NOMO-1 treated with dmso at 0.1 percent for 144 hours (cell line): ENCODE results near the gene CCDC171.
"Not testable (repeated sequence)": the region's sequence is repeated elsewhere in the genome, so short reads cannot be mapped to it uniquely, and the experiment has no call there.

ENCODE experiments used
- DNase-seq: peaks from one replicate; lab custom pipeline; 2025; ENCODE audit not compliant: unreplicated experiment; lab: John Stamatoyannopoulos, UW

CCDC171 gene

GRCh38 chr9:15552636-15553527 is at the start of gene CCDC171:
Gene CCDC171, plus strand, starts transcription at chr9:15553043. Its CDS starts 11,046 bp downstream, at chr9:15564089.
- DNase-seq = peak; percentile 75

DNA sequence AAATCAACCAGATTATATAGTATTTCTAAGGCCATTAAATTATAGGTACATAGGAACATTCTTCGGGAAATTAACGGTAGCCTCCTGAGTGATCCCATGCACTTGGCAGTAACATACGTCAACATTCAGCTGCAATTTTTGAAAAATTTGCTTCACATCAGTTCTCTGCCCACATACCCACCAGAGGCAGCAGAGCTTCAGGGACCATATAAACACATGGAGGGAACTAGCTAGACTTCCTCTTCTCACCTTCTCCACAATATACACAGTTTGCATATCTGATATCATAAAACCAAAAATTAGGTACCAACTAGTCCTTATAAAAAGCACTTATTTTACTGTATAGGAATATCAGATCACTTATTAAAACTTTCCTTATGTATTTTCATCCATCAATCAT is 46.9 kb upstream of the CCDC171 start:
- no peak for DNase-seq

DNA sequence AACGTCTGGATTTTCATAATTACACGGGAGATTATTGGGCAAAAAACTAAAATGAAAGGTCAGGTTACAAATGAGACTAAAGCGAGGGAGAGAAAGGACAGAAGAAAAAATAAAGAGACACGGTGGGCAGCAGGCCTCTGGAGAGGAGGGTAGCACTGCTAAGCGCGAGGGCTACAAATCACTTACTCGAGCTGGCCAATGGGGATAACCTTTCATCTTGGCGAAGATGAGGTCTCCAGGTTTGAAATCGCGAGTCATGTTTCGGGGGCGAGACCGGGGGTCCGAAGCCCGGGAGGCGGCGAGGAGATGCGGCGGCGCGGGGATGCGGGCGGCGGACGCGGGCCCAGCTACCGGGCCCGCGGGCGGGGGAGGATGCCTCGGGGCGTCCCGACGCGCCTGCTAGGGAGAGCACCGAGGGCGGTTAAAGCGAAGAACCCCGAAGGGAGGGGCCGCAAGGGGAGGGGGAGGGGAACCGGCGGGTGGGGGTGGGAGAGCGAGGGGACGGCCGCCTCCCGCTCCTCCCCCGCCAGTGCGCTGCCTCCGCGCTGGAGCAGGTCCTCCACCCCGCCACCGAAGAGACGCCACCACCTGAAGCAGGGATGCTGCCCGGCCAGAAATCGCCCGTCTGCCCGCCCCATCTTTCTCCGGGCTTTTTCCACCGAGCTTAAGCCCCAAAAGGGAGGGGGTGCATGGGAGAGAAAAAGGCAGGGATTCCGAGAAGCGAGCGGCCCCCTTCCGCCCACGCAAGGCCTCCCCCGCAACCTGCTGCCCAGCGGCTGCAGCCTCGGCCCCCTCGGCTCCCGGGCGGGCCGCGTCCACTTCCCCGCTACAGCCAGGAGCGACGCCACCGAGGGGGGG is 42.7 kb upstream of the CCDC171 start:
- no peak for DNase-seq

DNA sequence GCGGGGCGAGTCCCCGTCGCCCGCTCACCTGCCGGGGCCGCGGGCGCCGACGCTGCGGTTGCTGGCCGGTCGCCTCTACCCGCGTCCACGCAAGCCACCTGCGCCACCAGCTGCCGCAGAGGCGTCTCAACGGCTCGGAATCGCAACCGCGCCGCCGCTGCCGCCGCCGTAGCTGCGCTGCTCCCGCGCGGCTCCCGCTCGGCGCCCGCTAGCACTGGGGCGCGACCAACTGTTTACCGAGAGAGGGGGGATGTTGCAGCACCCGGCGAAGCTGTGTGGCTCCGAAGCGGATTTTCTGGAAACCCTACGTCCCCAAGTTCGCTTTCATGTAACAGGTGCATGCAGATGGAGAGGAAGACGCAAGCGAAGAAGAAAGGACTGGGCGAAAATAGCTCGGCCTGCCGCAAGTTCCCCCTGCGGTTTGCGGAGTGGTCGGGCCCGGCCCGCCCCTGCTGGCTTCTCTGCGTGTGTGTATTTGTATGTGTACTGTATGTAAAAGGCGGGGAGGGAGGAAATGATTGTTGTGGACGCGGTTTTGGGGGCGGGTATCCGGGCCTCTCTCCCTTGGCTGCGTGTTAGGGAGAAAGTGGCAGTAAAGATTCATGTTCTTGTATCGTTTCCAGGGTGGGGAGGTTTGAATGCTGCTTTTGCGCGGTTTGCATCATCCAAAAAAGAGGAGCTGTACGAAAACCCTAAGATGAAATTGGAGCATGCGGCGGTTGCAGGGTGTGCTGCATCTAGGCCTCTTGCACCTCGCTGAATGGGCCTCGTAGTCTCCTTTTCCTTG is 41.9 kb upstream of the CCDC171 start, which contains the start of gene PSIP1:
TSS of gene PSIP1 (minus strand) at position 182 of the 787 bp plus-strand sequence. CDS start 782 bp downstream, outside the sequence.
- DNase-seq = peak; percentile 50

GRCh38 chr9:15512204-15512603 is 40.6 kb upstream of the CCDC171 start:
- DNase-seq = no peak

DNA sequence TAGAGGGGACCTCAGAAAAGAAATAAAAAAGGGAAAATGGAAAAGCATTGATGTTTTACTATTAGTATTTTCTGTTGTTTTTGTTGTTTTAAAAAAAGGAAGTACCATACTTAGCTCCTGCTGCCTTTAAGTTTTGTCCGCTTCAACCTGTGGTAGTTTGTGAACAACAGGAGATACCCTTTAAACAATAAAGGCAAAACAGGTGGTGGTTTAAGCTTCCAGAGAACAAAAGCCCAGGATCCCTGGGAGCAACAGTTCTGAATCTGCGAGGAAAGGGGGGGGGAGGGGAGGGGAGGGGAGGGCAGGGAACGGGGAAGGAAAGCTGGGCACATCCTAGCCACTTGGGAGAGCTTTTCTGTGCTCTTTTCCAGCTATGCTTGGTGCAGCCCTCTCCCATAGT is 40.0 kb upstream of the CCDC171 start:
- no peak for DNase-seq

DNA sequence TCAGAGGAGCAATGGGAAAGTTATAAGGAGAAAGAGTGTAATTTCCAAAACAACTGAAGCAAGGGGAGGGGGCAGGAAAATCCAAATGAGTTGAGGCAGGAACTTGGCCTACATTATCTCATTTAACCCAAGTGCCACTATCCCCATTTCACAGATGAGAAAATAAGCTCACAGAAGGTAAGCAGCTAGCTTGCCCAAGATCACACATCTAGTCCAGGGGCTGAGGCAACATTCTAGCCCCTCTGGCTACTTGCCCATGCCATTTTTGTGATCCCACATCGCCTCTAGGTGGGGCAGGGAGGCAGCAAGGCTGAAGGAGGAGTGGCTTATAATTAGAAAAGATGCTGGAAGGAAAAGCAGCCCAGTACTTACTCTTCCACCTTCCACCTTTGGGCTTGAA is 39.5 kb upstream of the CCDC171 start:
- DNase-seq = no peak

DNA sequence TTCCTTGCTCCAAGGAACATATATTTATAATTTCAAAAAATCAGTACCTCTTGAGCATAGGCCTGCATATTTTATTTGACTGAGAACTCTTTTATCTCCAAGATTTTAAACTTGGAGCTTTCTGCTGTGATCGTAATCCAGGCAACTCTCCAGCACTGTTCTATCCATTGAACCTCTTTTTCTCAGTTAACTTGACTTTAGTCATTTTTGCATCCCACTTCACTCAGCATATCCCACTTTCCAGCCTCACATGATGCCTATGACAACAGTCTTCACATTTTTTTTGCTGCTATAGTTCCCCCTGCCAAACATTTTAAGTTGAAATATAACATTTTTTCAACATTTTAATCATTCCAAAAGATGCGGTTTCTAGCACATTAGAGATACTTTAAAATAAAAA is 33.0 kb upstream of the CCDC171 start:
- no peak for DNase-seq

DNA sequence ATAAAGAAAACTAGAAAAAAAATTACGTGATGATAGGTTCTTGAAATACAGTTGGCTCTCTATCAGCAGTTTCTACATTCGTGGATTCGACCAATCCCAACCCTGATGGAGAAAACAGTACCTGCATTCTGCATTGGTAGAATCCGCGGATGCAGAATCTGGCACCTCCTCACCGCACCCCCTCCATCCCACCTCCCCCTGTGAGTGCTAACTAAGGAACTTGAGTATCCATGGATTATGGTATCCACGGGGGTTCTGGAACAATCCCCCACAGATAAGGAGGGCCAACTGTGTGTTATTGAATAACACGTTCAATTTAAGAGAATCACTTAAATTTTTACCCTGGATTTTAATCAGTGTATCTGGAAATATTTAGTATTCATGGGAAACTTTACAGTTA is 31.6 kb upstream of the CCDC171 start:
- DNase-seq = no peak

GRCh38 chr9:15522130-15522755 is 30.6 kb upstream of the CCDC171 start:
- no peak for DNase-seq

- no peak for DNase-seq
These were observed 27.9 kb upstream of the CCDC171 start for GRCh38 chr9:15524845-15525455.

- DNase-seq = no peak
These were observed 26.9 kb upstream of the CCDC171 start for GRCh38 chr9:15525958-15526357.

DNA sequence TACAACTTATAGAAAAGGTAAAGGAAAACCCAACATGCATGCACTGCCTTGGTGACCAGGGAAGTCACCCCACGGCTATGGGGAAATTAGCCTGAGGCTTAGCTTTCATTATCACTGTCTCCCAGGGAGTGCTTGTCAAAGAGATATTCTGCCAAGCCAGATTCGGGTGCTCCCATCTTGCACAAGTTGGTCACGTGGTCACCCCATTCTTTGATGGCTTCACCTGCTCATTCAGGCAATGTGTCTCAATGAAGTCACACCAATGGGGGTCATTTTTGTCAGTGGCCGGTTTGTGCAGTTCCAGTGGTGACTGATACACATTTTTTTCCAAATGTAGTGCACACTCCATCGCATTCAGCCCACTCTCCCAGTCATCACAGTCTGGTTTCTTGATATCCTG is 25.8 kb upstream of the CCDC171 start:
- not testable (repeated sequence) for DNase-seq

GRCh38 chr9:15529566-15530324 is 23.1 kb upstream of the CCDC171 start:
- no peak for DNase-seq

GRCh38 chr9:15531380-15531779 is 21.5 kb upstream of the CCDC171 start:
- DNase-seq = no peak

- DNase-seq = no peak
These were observed 11.0 kb upstream of the CCDC171 start for GRCh38 chr9:15541872-15542271.

GRCh38 chr9:15542624-15543023 is 10.2 kb upstream of the CCDC171 start:
- DNase-seq = no peak

- DNase-seq = peak; percentile 54
These were observed 9.6 kb upstream of the CCDC171 start for GRCh38 chr9:15543047-15543813.

- peak; percentile 17 for DNase-seq
These were observed 3.2 kb upstream of the CCDC171 start for GRCh38 chr9:15549611-15550010.
